Effector CD4-positive, alpha-beta T cell (primary cell): Measurements from ENCODE around the gene NPHP4.
"Not testable (repeated sequence)": the region's sequence is repeated elsewhere in the genome, so short reads cannot be mapped to it uniquely, and the experiment has no call there.

ENCODE experiments used
- DNase-seq: peaks from one replicate; pipeline ENCODE4 v3.0.0-alpha.2; 2020

NPHP4 gene

GRCh38 chr1:5909576-5910275 lies 82.5 kb downstream of the NPHP4 start:
- no peak for DNase-seq

GRCh38 chr1:5908461-5909375 lies 83.5 kb downstream of the NPHP4 start:
- DNase-seq, result no peak

DNA sequence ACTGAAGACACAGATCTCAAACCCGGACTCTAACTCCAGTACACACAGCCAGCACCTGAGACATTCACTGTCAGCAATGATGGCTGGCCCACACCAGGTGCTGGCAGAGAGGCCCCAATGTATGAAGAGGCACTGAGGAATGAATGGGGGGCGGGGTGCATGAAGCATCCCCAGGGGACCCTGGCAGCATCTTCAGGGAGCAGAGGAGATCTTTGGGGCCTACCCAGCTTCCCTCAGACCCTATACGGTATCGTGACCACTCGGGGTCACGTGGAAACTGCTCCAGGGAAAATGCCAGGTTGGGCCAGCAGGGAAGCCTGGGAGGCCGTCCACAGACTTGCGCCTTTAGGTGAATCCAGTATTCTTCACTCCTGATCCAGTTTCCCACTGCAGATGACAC lies 84.3 kb downstream of the NPHP4 start:
- no peak for DNase-seq

DNA sequence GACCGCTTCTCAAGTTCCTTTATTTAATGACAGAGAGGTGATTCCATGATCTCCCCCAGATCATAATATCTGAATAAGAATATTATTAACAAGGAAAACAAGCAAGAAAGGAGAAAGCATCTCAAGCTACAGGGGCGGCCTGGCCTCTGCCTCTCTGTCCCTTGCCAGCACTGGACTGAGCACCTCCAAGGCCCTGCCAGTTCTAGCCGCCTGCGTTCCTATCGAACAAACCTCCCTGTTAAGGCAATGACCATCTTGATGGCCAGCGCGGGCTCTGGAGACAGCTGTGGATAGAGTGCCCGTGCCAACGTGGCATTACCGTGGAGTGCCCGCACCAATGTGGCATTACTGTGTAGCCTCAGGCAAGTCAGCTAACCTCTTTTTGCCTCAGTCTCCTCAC lies 84.8 kb downstream of the NPHP4 start:
- DNase-seq, result no peak

- no peak for DNase-seq
Observed at GRCh38 chr1:5906966-5907365, 85.3 kb downstream of the NPHP4 start.

- no peak for DNase-seq
Observed at GRCh38 chr1:5906116-5906515, 86.1 kb downstream of the NPHP4 start.

- no peak for DNase-seq
Observed at GRCh38 chr1:5905436-5905835, 86.8 kb downstream of the NPHP4 start.

- no peak for DNase-seq
Observed at GRCh38 chr1:5904551-5904950, 87.7 kb downstream of the NPHP4 start.

GRCh38 chr1:5903680-5904079 lies 88.5 kb downstream of the NPHP4 start:
- DNase-seq, result no peak

DNA sequence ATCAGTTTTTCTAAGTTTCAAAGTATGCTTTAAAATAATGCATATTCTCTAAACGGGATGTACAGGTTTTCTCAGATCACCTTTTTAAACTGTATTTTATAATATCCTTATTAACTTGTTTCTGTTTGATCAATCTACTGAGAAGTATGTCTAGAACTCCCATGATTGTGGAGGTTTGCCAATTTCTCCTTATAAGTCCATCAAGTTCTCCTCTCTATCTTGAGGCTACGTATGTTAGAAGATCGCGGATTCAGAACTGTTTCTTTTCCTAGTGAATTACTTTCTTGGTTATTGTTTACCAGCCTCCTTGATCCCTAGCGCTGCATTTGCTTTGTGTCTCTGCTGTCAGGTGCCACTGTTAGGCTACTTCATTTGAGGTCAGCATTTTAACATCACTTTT lies 89.2 kb downstream of the NPHP4 start:
- DNase-seq, result no peak

GRCh38 chr1:5901841-5902240 lies 90.4 kb downstream of the NPHP4 start:
- DNase-seq, result no peak

DNA sequence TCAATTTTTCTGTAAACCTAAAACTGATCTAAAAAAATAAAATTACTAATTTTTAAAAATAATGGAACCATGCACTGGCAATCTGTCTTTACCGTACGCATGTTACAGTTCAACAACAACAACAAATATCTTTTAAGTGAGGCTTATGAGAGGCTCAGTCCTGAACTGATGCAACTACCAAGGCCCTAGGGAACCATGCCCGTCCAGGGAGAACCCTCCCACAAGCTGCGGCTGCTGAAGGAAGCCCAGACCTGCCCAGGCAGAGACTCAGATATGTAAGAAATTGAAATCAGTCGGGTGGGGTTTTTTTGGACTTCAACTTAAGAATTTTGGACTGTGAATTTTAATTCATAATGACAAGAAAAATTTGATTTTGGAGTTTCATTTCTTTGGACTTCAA lies 91.1 kb downstream of the NPHP4 start:
- no peak for DNase-seq

DNA sequence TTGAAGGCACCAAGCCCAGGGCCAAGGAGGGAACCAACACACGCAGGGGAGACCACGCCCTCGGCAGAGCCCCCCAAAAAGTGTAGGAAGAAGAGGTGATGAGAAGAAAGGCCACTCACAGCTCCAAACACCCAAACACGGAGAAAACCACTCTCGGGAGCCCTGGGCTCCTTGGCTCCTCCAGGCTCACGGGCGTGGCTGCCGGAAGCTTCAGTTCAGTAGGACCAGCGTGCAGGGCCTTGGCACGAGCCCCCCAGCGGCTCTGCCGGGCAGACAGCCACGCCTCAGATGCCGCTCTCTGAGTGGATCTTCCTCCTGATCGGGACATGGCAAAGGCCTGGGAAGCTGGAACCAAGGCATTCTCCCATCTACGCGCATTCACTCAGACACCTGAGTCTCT lies 94.0 kb downstream of the NPHP4 start:
- no peak for DNase-seq

GRCh38 chr1:5896706-5897660 lies 95.2 kb downstream of the NPHP4 start:
- DNase-seq, result no peak

GRCh38 chr1:5895446-5896406 lies 96.5 kb downstream of the NPHP4 start:
- DNase-seq, result no peak

DNA sequence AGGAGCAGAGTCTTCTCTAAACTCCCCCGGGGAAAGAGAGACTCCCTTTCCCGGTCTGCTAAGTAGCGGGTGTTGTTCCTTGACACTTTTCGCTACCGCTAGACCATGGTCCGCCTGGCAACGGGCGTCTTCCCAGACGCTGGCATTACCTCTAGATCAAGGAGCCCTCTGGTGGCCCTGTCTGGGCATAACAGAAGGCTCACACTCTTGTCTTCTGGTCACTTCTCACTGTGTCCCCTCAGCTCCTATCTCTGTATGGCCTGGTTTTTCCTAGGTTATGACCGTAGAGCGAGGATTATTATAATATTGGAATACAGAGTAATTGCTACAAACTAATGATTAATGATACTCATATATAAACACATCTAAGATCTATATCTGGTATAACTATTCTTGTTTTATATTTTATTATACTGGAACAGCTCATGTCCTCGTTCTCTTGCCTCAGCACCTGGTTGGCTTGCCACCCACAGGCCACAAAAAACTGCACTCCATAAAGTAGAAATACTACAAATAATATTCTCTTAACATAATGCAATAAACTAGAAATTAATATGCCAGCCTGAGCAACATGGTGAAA lies 98.4 kb downstream of the NPHP4 start:
- DNase-seq, result not testable (repeated sequence)

GRCh38 chr1:5892329-5892728 lies 99.9 kb downstream of the NPHP4 start:
- no peak for DNase-seq

GRCh38 chr1:5891736-5892135 lies 100.5 kb downstream of the NPHP4 start:
- DNase-seq, result no peak

- DNase-seq, result no peak
Observed at GRCh38 chr1:5891137-5891536, 101.1 kb downstream of the NPHP4 start.

DNA sequence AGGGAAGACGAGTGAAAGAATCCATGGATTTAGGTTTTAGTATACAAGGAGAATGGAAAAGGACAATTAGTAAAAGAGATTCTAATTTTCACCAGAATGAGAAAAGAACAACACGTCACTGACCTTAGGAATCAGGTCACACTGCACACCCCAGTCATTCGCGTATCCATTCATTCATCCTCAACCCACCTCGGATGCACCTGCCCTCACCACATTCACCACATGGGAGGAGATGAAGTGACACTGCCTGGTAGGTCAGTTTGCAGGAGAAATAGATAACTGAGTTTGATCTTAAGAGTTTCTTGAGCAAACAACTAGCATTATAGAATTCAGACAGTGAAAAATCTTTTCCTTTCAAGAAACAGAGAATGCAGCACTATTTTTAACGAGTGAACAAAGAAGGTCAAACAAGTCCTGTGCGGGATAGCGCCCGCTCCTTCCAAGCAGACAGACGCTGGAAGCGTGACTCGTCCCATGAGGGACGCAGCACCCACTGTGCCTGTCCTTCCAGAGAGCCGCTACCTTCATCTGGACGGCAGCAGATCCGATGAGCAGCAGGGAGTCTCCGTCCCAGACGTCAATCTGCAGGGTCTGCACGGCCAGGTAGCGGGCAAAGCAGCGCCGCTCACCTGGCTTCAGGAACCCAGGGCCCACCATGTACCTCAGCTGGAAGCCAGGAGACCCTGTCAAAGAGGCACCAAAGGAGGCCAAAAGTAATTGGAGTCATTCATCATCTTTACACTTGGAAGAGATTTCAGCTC lies 101.7 kb downstream of the NPHP4 start:
- no peak for DNase-seq

DNA sequence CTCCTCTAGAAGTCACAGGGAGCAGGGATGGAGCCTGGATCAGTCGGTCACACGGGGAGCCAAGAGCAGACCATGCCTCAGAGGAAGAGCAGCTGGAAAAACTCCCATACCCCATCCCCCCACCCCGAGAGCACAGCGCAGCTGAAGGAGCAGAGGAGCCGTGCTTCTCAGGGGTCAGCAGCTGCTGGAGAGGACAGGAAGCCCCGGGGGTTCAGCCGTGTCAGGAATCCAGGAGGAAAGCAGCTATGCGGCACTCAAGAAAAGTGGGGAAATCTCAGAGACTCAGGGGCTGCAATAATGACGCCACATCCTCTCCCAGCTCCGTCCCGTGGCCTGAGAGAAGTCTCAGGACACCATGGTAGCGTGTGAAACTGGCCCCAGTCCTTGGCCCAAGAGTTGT lies 102.3 kb downstream of the NPHP4 start:
- DNase-seq, result no peak
